Measurements from ENCODE around the gene ZFP30. TPM values are rescaled to one million over a fixed set of nuclear protein-coding genes. Genes with fewer than 3 reads are reported as not detected.

Gene ZFP30
- total RNA-seq, result 10 to 100 TPM in 1 of 4 donors, 1 to 10 TPM in 3; 8.9 to 18.0 (median 9.5) TPM

GRCh38 chr19:37655301-37655688 lies at the start of gene ZFP30:
TSS of gene ZFP30 (minus strand) at chr19:37655465. CDS start at chr19:37647822, 7,643 bp downstream.
- H3K4me3 ChIP-seq (ENCODE audit: low read depth, poor library complexity, severe bottlenecking), result peak within 1 kb of the TSS; percentile 88
- DNase-seq (ENCODE audit: low spot score in 2 of 2), result peak; percentile 80 to 96
- 0 to 1% methylated on average over 13 to 33 of the region's 34 CpGs for whole genome bisulfite sequencing, 2 donors
- TF ChIP-seq CTCF (IDR thresholded peaks at IDR 0.05), result no peak
- TF ChIP-seq POLR2A (IDR thresholded peaks at IDR 0.05), result no peak
- intact Hi-C loops (cut with DNase I; ENCODE audit: low total_unique reads), result no loop called here

DNA sequence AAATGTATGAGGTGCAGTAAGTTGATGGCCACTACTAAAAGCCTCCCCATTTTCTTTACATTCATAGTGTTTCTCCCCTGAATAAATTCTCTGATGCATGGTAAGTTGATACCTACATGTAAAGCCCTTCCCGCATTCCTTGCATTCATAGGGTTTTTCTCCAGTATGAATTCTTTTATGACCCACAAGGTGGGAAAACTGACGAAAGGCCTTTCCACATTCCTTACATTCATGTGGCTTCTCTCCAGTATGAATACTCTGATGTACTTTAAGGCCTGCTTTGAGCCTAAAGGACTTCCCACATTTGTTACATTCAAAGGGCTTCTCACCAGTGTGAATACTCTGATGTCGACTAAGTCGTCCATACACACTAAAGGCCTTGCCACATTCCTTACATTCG lies 43.8 kb upstream of the ZFP30 start:
- DNase-seq (ENCODE audit: low spot score in 2 of 2), result no peak
- 84 to 88% methylated on average over 5 of the region's 5 CpGs for WGBS, 2 donors
- TF ChIP-seq CTCF (IDR thresholded peaks at IDR 0.05) (no peak), POLR2A (IDR thresholded peaks at IDR 0.05) (no peak)
- no peak overlapping the region for H3K4me3 ChIP-seq (ENCODE audit: low read depth, poor library complexity, severe bottlenecking)
- intact Hi-C loops (cut with DNase I; ENCODE audit: low total_unique reads), result no loop called here

GRCh38 chr19:37698216-37698615 lies 43.0 kb upstream of the ZFP30 start:
- DNase-seq (ENCODE audit: low spot score in 2 of 2), result no peak
- no peak for TF ChIP-seq CTCF (IDR thresholded peaks at IDR 0.05)
- no peak for TF ChIP-seq POLR2A (IDR thresholded peaks at IDR 0.05)
- intact Hi-C loops (cut with DNase I; ENCODE audit: low total_unique reads), result no loop called here
- WGBS, 2 donors, result 89% methylated on average over 6 of the region's 6 CpGs
- no peak overlapping the region for H3K4me3 ChIP-seq (ENCODE audit: low read depth, poor library complexity, severe bottlenecking)

- DNase-seq (ENCODE audit: low spot score in 2 of 2), result no peak
- no peak for TF ChIP-seq POLR2A (IDR thresholded peaks at IDR 0.05)
- no peak for TF ChIP-seq CTCF (IDR thresholded peaks at IDR 0.05)
- intact Hi-C loops (cut with DNase I; ENCODE audit: low total_unique reads), result no loop called here
- no peak overlapping the region for H3K4me3 ChIP-seq (ENCODE audit: low read depth, poor library complexity, severe bottlenecking)
- WGBS, 2 donors, result 72 to 83% methylated on average over 3 of the region's 3 CpGs
Observed at GRCh38 chr19:37695144-37695899, 40.1 kb upstream of the ZFP30 start.

GRCh38 chr19:37692956-37693620 lies 37.8 kb upstream of the ZFP30 start:
- DNase-seq (ENCODE audit: low spot score in 2 of 2), result no peak
- WGBS, 2 donors, result 79 to 85% methylated on average over 11 of the region's 11 CpGs
- no peak overlapping the region for H3K4me3 ChIP-seq (ENCODE audit: low read depth, poor library complexity, severe bottlenecking)
- intact Hi-C loops (cut with DNase I; ENCODE audit: low total_unique reads), result no loop called here
- TF ChIP-seq CTCF (IDR thresholded peaks at IDR 0.05), result no peak
- TF ChIP-seq POLR2A (IDR thresholded peaks at IDR 0.05), result no peak
